ENCODE data around the gene USP9Y. TPM values are rescaled to one million over a fixed set of nuclear protein-coding genes. Genes with fewer than 3 reads are reported as not detected.

USP9Y gene
- total and polyA plus RNA-seq, 2 donors from 2014 or later: 13.7 TPM; not detected in 1

DNA sequence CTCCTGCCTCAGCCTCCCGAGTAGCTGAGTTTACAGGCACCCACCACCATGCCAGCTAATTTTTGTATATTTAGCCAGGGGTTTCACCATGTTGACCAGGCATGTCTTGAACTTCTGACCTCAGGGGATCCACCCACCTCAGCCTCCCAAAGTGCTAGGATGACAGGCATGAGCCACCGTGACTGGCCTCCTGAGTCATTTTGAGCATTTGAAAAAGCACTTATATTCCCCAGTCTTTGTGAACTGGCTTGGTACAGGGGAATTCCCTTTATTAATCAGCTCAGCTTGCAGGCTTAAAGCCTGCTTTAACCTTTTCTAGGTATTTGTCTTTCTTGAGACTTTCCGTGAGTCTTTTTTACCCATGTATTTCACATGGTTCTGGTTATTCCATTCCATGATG lies 32.6 kb downstream of the USP9Y start:
- no peak for TF ChIP-seq CTCF (IDR thresholded peaks at IDR 0.05; ENCODE audit: borderline replicate concordance, extremely low read depth, insufficient read depth)
- FAIRE-seq (no peak), DNase-seq (no peak)

GRCh38 chrY:12734051-12734450 lies 33.0 kb downstream of the USP9Y start:
- Histone ChIP-seq H3K9ac (ENCODE audit: low read length in 3 of 3) (no peak overlapping the region), H3K27ac (ENCODE audit: low read depth in 2 of 2, low read length in 2 of 2) (no peak overlapping the region), H3K36me3 (ENCODE audit: control insufficient read depth in 2 of 3, insufficient read depth in 3 of 3, low read length in 3 of 3) (no peaks in the 10 kb centered on the region), H3K4me1 (ENCODE audit: control insufficient read depth in 2 of 3, insufficient read depth in 2 of 3, low read depth in 1 of 3, low read length in 3 of 3) (no peaks in the 10 kb centered on the region), H3K27me3 (ENCODE audit: control insufficient read depth, insufficient read depth, low read length) (no peaks in the 10 kb centered on the region), H3K4me3 (ENCODE audit: low read length in 3 of 3) (no peak overlapping the region), H3K9me3 (ENCODE audit: control insufficient read depth in 2 of 3, insufficient read depth in 1 of 3, low read length in 3 of 3) (no peaks in the 10 kb centered on the region)
- no peak for TF ChIP-seq CTCF (IDR thresholded peaks at IDR 0.05; ENCODE audit: borderline replicate concordance, extremely low read depth, insufficient read depth)
- DNase-seq: no peak
- intact Hi-C loops (cut with DNase I): no loop called here
- FAIRE-seq: no peak

More for the DNA sequence above, 32.6 kb downstream of the USP9Y start:
- no peak overlapping the region for H3K4me3 ChIP-seq (ENCODE audit: low read length in 3 of 3)
- intact Hi-C loops (cut with DNase I): no loop called here
- H3K27me3 ChIP-seq (ENCODE audit: control insufficient read depth, insufficient read depth, low read length): no peaks in the 10 kb centered on the region
- no peaks in the 10 kb centered on the region for H3K9me3 ChIP-seq (ENCODE audit: control insufficient read depth in 2 of 3, insufficient read depth in 1 of 3, low read length in 3 of 3)
- H3K27ac ChIP-seq (ENCODE audit: low read depth in 2 of 2, low read length in 2 of 2): no peak overlapping the region
- no peaks in the 10 kb centered on the region for H3K36me3 ChIP-seq (ENCODE audit: control insufficient read depth in 2 of 3, insufficient read depth in 3 of 3, low read length in 3 of 3)
- no peak overlapping the region for H3K9ac ChIP-seq (ENCODE audit: low read length in 3 of 3)
- no peaks in the 10 kb centered on the region for H3K4me1 ChIP-seq (ENCODE audit: control insufficient read depth in 2 of 3, insufficient read depth in 2 of 3, low read depth in 1 of 3, low read length in 3 of 3)

DNA sequence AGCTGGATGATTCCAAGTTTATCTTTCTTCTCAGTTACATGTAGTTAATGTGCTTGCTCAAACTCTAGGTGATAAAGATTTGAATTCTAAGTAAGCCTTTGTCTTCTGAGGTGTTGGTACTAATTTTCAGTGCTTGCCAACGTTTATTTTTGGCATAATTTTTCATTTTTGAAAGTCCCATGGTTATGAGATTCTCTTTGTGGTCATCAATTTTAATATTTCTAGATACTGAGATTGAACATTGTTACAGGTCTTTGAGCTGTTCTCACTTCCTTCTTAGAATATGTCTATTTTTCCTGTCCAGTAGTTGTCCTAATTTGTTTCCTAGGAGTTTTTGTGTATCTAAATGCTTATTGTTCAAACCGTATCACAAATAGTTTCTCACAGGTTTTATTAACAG lies 40.4 kb downstream of the USP9Y start:
- H3K4me3 ChIP-seq (ENCODE audit: low read length in 3 of 3): no peak overlapping the region
- intact Hi-C loops (cut with DNase I): no loop called here
- peaks cover 0 to 14% (median 0%) of the 10 kb centered on the region in 3 donors for H3K36me3 ChIP-seq (ENCODE audit: control insufficient read depth in 2 of 3, insufficient read depth in 3 of 3, low read length in 3 of 3)
- H3K27me3 ChIP-seq (ENCODE audit: control insufficient read depth, insufficient read depth, low read length): no peaks in the 10 kb centered on the region
- H3K9me3 ChIP-seq (ENCODE audit: control insufficient read depth in 2 of 3, insufficient read depth in 1 of 3, low read length in 3 of 3): no peaks in the 10 kb centered on the region
- no peak overlapping the region for H3K9ac ChIP-seq (ENCODE audit: low read length in 3 of 3)
- TF ChIP-seq CTCF (IDR thresholded peaks at IDR 0.05; ENCODE audit: borderline replicate concordance, extremely low read depth, insufficient read depth): no peak
- no peak overlapping the region for H3K27ac ChIP-seq (ENCODE audit: low read depth in 2 of 2, low read length in 2 of 2)
- FAIRE-seq (no peak), DNase-seq (no peak)
- no peaks in the 10 kb centered on the region for H3K4me1 ChIP-seq (ENCODE audit: control insufficient read depth in 2 of 3, insufficient read depth in 2 of 3, low read depth in 1 of 3, low read length in 3 of 3)

- Histone ChIP-seq H3K36me3 (ENCODE audit: control insufficient read depth in 2 of 3, insufficient read depth in 3 of 3, low read length in 3 of 3) (peaks cover 0 to 14% (median 0%) of the 10 kb centered on the region in 3 donors), H3K27ac (ENCODE audit: low read depth in 2 of 2, low read length in 2 of 2) (no peak overlapping the region), H3K9me3 (ENCODE audit: control insufficient read depth in 2 of 3, insufficient read depth in 1 of 3, low read length in 3 of 3) (no peaks in the 10 kb centered on the region), H3K27me3 (ENCODE audit: control insufficient read depth, insufficient read depth, low read length) (no peaks in the 10 kb centered on the region), H3K9ac (ENCODE audit: low read length in 3 of 3) (no peak overlapping the region), H3K4me3 (ENCODE audit: low read length in 3 of 3) (no peak overlapping the region), H3K4me1 (ENCODE audit: control insufficient read depth in 2 of 3, insufficient read depth in 2 of 3, low read depth in 1 of 3, low read length in 3 of 3) (no peaks in the 10 kb centered on the region)
- no peak for FAIRE-seq
- intact Hi-C loops (cut with DNase I): no loop called here
- DNase-seq: no peak
- no peak for TF ChIP-seq CTCF (IDR thresholded peaks at IDR 0.05; ENCODE audit: borderline replicate concordance, extremely low read depth, insufficient read depth)
Observed at GRCh38 chrY:12742725-12743124, 41.7 kb downstream of the USP9Y start.
